PC-9 (cell line): ENCODE measurements around the gene TOMM34. TPM values are rescaled to one million over a fixed set of nuclear protein-coding genes. Genes with fewer than 3 reads are reported as not detected.

Experiments
- BruUV-seq: library from RNA; stranded (reverse); fragments of 400-500 nt; replicated peaks from 2 replicates; lab custom pipeline; 2021; lab: Mats Ljungman, UMichigan
- CTCF ChIA-PET: fragments of 300-600 bp; sonication (Branson Sonifier 250); formaldehyde crosslinking; loops from one replicate; lab custom pipeline; 2022; ENCODE audit warnings: antibody characterized with exemption; lab: Charles Lee
- POLR2A ChIA-PET: fragments of 300-600 bp; sonication (Branson Sonifier 250); formaldehyde crosslinking; loops from one replicate; lab custom pipeline; 2022; ENCODE audit warnings: antibody characterized with exemption; ENCODE audit not compliant: unreplicated experiment; lab: Charles Lee
- DNase-seq, 2 experiments: peaks; one replicate each; pipeline versions ENCODE4 v3.0.0 to v3.0.0-alpha.2; 2015 to 2022; ENCODE audit warnings: mixed read lengths in 1 of 2
- H2AFZ ChIP-seq: fragments of 200-600 bp; sonication (generic); 2 replicates; pipeline ENCODE4 v1.8.1; 2017; ENCODE audit warnings: antibody characterized with exemption
- H3F3A ChIP-seq: fragments of 200-600 bp; sonication (generic); 2 replicates; pipeline ENCODE4 v1.8.1; 2017; ENCODE audit warnings: antibody characterized with exemption, mild to moderate bottlenecking, low read depth; ENCODE audit not compliant: insufficient read depth
- H3K27ac ChIP-seq: fragments of 200-600 bp; sonication (generic); 2 replicates; pipeline ENCODE4 v1.6.1; 2016; ENCODE audit warnings: mixed run types
- H3K27me3 ChIP-seq: fragments of 200-600 bp; sonication (generic); 2 replicates; pipeline ENCODE4 v1.6.1; 2016; ENCODE audit warnings: low read depth, mixed run types; ENCODE audit not compliant: insufficient read depth
- H3K36me3 ChIP-seq: fragments of 200-600 bp; sonication (generic); 2 replicates; pipeline ENCODE4 v1.6.1; 2016; ENCODE audit warnings: low read depth, mixed run types
- H3K4me1 ChIP-seq: fragments of 200-600 bp; sonication (generic); replicated peaks from 2 replicates; pipeline ENCODE4 v1.6.1; 2016; ENCODE audit warnings: mixed run types; ENCODE audit not compliant: insufficient read depth
- H3K4me2 ChIP-seq: fragments of 200-600 bp; sonication (generic); 2 replicates; pipeline ENCODE4 v1.6.1; 2017; ENCODE audit warnings: mixed run types
- H3K4me3 ChIP-seq: fragments of 200-600 bp; sonication (generic); 2 replicates; pipeline ENCODE4 v1.6.1; 2016; ENCODE audit warnings: mixed run types
- H3K79me2 ChIP-seq: fragments of 200-600 bp; sonication (generic); 2 replicates; pipeline ENCODE4 v1.6.1; 2017; ENCODE audit warnings: low read depth, mixed run types
- H3K9me2 ChIP-seq: fragments of 200-600 bp; sonication (generic); 2 replicates; pipeline ENCODE4 v1.8.1; 2017; ENCODE audit warnings: mild to moderate bottlenecking; ENCODE audit not compliant: insufficient read depth
- H3K9me3 ChIP-seq: fragments of 200-600 bp; sonication (generic); 2 replicates; pipeline ENCODE4 v1.8.1; 2016; ENCODE audit warnings: low read depth; ENCODE audit not compliant: insufficient read depth
- H4K20me1 ChIP-seq: fragments of 200-600 bp; sonication (generic); 2 replicates; pipeline ENCODE4 v1.8.1; 2017; ENCODE audit not compliant: insufficient read depth
- EZH2 ChIP-seq: fragments of 200-600 bp; sonication (generic); IDR thresholded peaks from 2 replicates; pipeline ENCODE4 v1.8.0; 2017; ENCODE audit warnings: antibody characterized with exemption, low read depth
- intact Hi-C: fragments of 100-400 bp; cut with micrococcal nuclease; formaldehyde crosslinking; loops from one replicate; pipeline ENCODE4 v1.10.0; 2022; ENCODE audit not compliant: unreplicated experiment
- total RNA-seq: library from RNA; stranded (reverse); gene quantifications from 2 replicates; pipeline ENCODE4 v1.2.3, GENCODE V29; 2021
- TF ChIP-seq, protein P1 (sequence below): fragments of 200-600 bp; sonication (generic); conservative IDR thresholded peaks from 2 replicates; pipeline ENCODE4 v1.6.1; 2017; ENCODE audit warnings: mixed run types, antibody characterized with exemption, mild to moderate bottlenecking, moderate library complexity

TOMM34 gene
- total RNA-seq, 1 experiment from 2014 or later, result 71.1 TPM

DNA sequence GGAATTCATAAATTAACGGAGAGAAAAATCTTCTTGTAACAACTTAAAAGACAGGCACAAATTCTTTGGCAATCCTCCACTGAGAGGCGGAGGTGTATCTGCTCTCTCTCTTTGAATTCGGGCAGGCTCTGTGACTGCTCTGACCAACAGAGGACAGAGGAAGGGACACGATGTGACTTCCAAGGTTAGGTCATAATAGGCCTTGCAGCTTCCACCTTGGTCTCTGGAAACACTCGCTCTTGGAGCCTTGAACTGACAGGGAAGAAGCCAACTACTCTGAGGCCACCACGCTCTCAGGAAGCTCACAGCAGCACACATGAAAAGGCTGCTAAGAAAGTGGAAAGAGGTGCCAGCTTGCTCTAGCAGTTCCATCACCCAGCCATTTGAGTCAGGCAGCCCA lies 14.9 kb downstream of the TOMM34 start:
- no peaks in the 10 kb centered on the region for H3K4me1 ChIP-seq
- intact Hi-C loops, result no loop called here
- no peak for TF ChIP-seq EZH2
- TF ChIP-seq, protein P1, sequence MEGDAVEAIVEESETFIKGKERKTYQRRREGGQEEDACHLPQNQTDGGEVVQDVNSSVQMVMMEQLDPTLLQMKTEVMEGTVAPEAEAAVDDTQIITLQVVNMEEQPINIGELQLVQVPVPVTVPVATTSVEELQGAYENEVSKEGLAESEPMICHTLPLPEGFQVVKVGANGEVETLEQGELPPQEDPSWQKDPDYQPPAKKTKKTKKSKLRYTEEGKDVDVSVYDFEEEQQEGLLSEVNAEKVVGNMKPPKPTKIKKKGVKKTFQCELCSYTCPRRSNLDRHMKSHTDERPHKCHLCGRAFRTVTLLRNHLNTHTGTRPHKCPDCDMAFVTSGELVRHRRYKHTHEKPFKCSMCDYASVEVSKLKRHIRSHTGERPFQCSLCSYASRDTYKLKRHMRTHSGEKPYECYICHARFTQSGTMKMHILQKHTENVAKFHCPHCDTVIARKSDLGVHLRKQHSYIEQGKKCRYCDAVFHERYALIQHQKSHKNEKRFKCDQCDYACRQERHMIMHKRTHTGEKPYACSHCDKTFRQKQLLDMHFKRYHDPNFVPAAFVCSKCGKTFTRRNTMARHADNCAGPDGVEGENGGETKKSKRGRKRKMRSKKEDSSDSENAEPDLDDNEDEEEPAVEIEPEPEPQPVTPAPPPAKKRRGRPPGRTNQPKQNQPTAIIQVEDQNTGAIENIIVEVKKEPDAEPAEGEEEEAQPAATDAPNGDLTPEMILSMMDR, result no peak
- no peaks in the 10 kb centered on the region for H3K27me3 ChIP-seq
- no TSS peak for BruUV-seq
- H2AFZ ChIP-seq, result no peak overlapping the region
- peaks cover 6% of the 10 kb centered on the region; the same call in 1 of the 2 replicates for H4K20me1 ChIP-seq
- H3K4me3 ChIP-seq, result no peak overlapping the region
- POLR2A ChIA-PET, result no interaction called here
- no peaks in the 10 kb centered on the region for H3K9me2 ChIP-seq
- DNase-seq, result no peak
- no peaks in the 10 kb centered on the region for H3K79me2 ChIP-seq
- no peak overlapping the region for H3K27ac ChIP-seq
- peaks cover 46% of the 10 kb centered on the region for H3K36me3 ChIP-seq
- no peak overlapping the region for H3K4me2 ChIP-seq
- CTCF ChIA-PET, result no interaction called here
- peaks cover 13% of the 10 kb centered on the region; the same call in 1 of the 2 replicates for H3F3A ChIP-seq
- no peaks in the 10 kb centered on the region for H3K9me3 ChIP-seq

DNA sequence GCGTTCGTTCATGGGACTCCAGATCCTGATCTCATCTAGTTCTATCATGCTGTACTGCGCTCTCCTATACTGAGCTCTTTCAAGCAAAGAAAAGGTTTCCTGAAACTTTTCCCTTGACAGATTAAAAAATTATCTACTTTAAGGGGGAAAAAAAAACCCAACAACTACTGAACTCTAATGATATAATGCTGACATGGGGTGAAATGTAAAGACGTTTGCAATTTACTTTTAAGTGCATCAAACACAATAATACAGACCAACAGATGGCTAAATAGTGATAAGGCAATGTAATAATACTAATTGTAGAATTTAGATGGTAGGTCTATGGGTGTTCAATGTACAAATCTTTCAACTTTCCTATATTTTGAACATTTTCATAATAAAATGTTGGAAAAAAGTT lies 16.4 kb downstream of the TOMM34 start:
- Histone ChIP-seq H3K4me3 (no peak overlapping the region), H4K20me1 (0 out of 2 replicates have a peak, but pooled peaks cover 6% of the 10 kb centered on the region), H3K79me2 (no peaks in the 10 kb centered on the region), H3K27me3 (no peaks in the 10 kb centered on the region), H3K27ac (no peak overlapping the region), H3K4me1 (no peaks in the 10 kb centered on the region), H3F3A (peaks cover 12% of the 10 kb centered on the region; the same call in 1 of the 2 replicates), H3K9me2 (no peaks in the 10 kb centered on the region), H2AFZ (no peak overlapping the region), H3K4me2 (no peak overlapping the region), H3K9me3 (no peaks in the 10 kb centered on the region), H3K36me3 (peaks cover 41% of the 10 kb centered on the region)
- CTCF ChIA-PET, result no interaction called here
- BruUV-seq, result no TSS peak
- TF ChIP-seq, protein P1, result no peak
- no peak for TF ChIP-seq EZH2
- POLR2A ChIA-PET, result no interaction called here
- no peak for DNase-seq
- intact Hi-C loops, result no loop called here

DNA sequence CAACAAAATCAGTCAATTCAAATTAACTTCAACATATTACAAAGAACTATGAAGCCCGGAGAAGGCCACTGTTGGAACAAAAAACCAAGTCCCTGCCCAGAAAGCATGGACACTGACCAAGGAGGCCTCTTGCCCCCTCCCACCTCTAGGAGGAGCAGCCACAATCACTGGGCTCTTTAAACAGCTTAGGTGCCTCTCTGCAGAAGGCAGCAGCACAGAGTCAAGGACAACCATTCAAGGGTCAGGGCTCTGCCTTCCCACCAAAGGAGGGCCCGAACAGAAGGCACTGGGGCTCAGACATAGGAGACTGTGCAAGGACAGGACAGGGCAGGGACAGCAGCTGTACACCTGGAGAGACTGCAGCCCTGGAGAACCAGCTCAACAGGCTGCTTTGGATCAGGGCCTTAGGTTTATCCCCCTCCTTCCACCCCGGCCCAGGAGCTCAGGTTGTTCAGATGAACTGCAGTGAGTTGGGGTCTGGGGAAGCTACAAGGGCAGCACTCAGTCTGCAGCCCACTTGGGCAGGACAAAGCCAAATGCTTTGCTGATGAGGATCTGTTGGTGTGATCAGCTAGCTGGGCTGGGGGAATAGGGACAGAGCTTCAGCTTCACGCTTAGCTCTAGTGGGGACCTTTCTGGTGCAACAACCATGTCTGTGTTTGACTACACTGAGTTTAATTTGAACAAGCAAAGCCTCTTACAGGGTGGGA lies 17.8 kb downstream of the TOMM34 start:
- H3K27me3 ChIP-seq, result no peaks in the 10 kb centered on the region
- intact Hi-C loops, result no loop called here
- H3K9me2 ChIP-seq, result no peaks in the 10 kb centered on the region
- H3F3A ChIP-seq, result peaks cover 16% of the 10 kb centered on the region; the same call in 1 of the 2 replicates
- H3K9me3 ChIP-seq, result no peaks in the 10 kb centered on the region
- no peak overlapping the region for H2AFZ ChIP-seq
- H3K4me1 ChIP-seq, result no peaks in the 10 kb centered on the region
- peaks cover 33% of the 10 kb centered on the region for H3K36me3 ChIP-seq
- CTCF ChIA-PET, result no interaction called here
- no peak overlapping the region for H3K4me3 ChIP-seq
- POLR2A ChIA-PET, result no interaction called here
- TSS peak; percentile 38 for BruUV-seq
- 0 out of 2 replicates have a peak, but pooled peaks cover 3% of the 10 kb centered on the region for H4K20me1 ChIP-seq
- no peak overlapping the region for H3K27ac ChIP-seq
- H3K79me2 ChIP-seq, result no peaks in the 10 kb centered on the region
- H3K4me2 ChIP-seq, result no peak overlapping the region
- no peak for DNase-seq
- TF ChIP-seq, protein P1, result no peak
